Measurements from ENCODE around the gene IGDCC3.

- TF ChIP-seq CTCF (IDR thresholded peaks at IDR 0.05) (no peak), POLR2A (IDR thresholded peaks at IDR 0.05) (no peak)
These were observed 15.3 kb upstream of the IGDCC3 start for GRCh38 chr15:65393091-65393490.

Measured in body of pancreas (tissue), 4 donors.